GM19099 (cell line): ENCODE measurements around the gene ASPA.

Source experiments
- POLR2A ChIP-seq: IDR thresholded peaks from 3 replicates; pipeline ENCODE4 v1.6.1; 2011; ENCODE audit warnings: low read depth; ENCODE audit not compliant: insufficient read length; ENCODE audit errors: extremely low read depth

The ASPA gene

DNA sequence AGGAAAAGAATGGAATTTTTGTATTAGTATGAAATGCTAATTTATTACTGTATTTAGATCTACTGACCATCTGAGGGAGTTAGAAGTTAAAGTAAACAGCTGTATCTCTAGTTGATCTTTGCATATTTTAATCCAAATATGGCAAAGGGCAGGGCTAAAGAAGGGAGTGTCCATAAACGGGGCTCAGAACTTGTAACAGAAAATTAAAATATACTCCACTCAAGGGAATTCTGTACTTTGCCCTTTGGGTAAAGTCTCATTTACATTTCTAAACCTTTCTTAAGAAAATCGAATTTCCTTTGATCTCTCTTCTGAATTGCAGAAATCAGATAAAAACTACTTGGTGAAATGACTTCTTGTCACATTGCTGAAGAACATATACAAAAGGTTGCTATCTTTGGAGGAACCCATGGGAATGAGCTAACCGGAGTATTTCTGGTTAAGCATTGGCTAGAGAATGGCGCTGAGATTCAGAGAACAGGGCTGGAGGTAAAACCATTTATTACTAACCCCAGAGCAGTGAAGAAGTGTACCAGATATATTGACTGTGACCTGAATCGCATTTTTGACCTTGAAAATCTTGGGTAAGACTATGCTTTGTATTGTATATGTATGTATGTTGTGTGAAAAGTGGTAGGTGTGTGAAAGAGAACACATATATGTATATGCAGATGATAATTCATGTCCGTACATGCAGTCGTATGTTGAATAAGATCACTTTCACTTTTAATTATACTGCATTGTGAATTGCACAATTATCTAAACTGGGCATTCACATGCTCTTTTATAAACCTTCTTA lies at the start of gene ASPA:
Gene ASPA (plus strand): TSS at position 186 of the 799 bp plus-strand sequence. CDS start 163 bp downstream, at position 349.
- TF ChIP-seq POLR2A, result no peak

DNA sequence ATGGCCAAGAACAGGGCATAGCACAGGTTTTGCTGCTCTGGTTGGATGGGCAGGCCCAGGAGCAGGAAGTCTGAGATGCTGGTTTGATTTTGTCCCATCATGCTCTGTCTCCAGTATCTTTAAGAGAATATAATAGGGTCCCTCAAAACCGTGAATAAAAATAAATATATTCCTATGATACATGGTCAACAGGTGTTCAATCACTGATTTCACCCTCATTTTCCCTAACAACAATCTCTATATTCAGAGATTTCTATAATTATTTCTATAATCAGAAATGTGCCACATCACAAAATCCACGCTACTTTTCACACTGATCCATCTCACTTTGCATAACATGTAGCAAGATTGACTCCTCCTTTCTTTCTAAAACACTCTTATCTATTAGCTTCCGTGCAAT lies 42.1 kb upstream of the ASPA start, which contains the start of gene OR1E2:
Gene OR1E2 (minus strand): TSS at position 101 of the 400 bp plus-strand sequence. CDS start 0 bp downstream, at position 101.
- no peak for TF ChIP-seq POLR2A

- no peak for TF ChIP-seq POLR2A
Measured at GRCh38 chr17:3438368-3438767, 37.4 kb upstream of the ASPA start.

DNA sequence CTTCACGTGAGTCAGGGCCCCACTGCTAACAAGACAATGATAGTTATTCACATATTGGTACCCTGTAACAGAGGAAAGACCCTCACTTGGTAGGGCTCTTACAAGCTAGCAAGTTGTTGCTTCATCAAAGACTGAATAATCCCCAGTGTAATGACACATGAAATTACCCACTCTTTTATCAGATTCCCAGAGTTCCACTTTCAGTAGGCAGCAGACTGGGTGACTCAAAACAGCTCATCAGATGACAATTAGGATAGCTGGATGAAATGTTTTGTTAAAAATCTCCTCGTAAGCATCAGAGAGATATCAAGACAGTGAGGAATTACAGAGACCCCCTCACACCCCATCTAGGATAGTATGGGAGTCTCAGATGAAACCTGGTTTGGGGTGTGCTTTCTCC lies 35.3 kb upstream of the ASPA start:
- TF ChIP-seq POLR2A, result no peak

GRCh38 chr17:3447625-3448024 lies 28.2 kb upstream of the ASPA start:
- no peak for TF ChIP-seq POLR2A

DNA sequence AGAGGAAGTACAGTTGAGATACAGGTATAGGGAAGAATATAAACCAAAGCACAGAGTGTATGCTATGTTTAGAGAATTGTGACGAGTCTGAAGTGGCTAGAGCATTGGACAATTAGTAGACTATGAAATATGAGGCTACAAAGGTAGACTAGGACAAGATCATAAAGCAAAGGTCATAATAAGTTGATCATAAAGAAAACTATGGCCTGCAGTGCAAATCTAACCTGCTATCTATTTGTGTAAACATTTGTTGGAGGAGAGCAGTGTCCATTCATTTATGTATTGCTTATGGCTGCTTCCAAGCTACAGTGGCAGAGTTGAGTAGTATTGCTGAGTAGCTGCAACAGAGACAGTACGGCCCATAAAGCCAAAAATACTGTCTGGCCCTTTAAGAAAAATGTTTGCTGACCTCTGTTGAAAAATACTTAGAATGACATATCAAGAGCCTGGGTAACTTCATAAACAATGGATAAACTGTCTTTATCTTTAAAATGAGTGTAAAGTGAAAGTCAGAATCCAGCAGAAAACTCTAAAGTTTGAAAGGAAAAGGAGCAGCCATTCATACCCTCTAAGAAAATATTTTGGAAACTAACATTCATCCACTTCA lies 27.6 kb upstream of the ASPA start:
- no peak for TF ChIP-seq POLR2A

- TF ChIP-seq POLR2A, result no peak
Measured at GRCh38 chr17:3469529-3469928, 6.3 kb upstream of the ASPA start.

- no peak for TF ChIP-seq POLR2A
Measured at GRCh38 chr17:3471599-3471998, 4.2 kb upstream of the ASPA start, which contains the start of gene SPATA22. Gene SPATA22 (minus strand): TSS chr17:3471819. CDS start chr17:3469325, 2,494 bp downstream.

DNA sequence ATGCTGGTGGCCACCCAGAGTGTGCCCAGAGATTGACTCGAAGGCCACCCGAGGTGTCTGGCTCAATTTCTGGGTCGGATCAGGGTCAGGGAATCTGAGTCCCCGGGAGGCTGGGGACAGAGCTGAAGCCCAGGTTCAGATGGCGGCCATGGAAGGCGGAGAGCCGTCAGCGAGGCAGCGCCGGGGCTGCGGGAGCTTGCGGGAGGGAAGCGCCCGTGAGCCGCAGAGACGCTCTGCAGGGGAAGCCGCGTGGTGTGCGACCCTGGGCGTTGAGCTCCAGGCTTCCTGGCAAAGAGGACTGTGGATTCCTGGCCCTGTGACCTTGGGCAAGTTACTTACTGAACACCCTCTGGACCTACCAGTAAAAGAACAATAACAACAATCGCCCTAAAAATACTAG lies 3.7 kb upstream of the ASPA start:
- TF ChIP-seq POLR2A, result no peak

- no peak for TF ChIP-seq POLR2A
Measured at GRCh38 chr17:3474212-3474611, 1.6 kb upstream of the ASPA start.

GRCh38 chr17:3475251-3475685 lies 529 bp upstream of the ASPA start:
- no peak for TF ChIP-seq POLR2A

GRCh38 chr17:3479988-3480387 lies 4.2 kb downstream of the ASPA start:
- TF ChIP-seq POLR2A, result no peak

DNA sequence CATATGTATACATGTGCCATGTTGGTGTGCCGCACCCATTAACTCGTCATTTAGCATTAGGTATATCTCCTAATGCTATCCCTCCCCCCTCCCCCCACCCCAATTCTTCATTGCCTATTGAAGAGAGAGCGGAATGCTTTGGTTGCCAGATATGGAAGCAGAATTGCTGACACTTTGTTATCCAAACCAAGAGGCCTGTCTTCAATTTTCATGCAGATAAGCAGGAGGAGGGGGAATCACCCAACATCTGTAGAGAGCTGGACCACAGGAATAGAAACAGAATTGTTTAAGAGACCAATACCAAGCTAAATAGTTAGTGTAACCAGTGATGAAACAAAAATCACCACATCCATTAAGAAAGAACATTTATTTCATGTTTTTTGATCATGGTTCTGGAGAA lies 7.1 kb downstream of the ASPA start:
- no peak for TF ChIP-seq POLR2A

GRCh38 chr17:3485481-3486068 lies 9.8 kb downstream of the ASPA start:
- TF ChIP-seq POLR2A, result no peak

GRCh38 chr17:3497101-3497500 lies 21.3 kb downstream of the ASPA start:
- no peak for TF ChIP-seq POLR2A

DNA sequence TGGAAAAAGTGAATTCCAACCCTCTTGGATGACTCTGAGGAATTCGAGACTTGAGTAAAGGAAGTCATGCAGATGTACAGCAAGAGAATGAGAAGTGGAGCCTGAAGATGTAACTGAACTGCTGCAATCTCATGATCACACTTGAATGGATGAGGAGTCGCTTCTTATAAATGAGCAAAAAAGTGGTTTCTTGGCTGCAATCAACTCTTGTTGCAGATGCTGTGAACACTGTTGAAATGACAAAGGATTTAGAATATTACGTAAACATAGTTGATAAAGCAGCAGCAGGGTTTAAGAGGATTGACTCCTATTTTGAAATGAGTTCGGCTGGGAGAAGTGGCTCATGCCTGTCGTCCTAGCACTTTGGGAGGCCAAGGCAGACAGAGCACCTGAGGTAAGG lies 25.5 kb downstream of the ASPA start:
- TF ChIP-seq POLR2A, result no peak
